ENCODE measurements around the gene TSHZ2.

The TSHZ2 gene

GRCh38 chr20:53064935-53065334, 92.8 kb downstream of the TSHZ2 start:
- DNase-seq (ENCODE audit: low spot score), result no peak

GRCh38 chr20:53068241-53068640, 96.1 kb downstream of the TSHZ2 start:
- DNase-seq (ENCODE audit: low spot score), result no peak

- no peak for DNase-seq (ENCODE audit: low spot score)
Observed at GRCh38 chr20:53069132-53069531, 97.0 kb downstream of the TSHZ2 start.

- no peak for DNase-seq (ENCODE audit: low spot score)
Observed at GRCh38 chr20:53070224-53070623, 98.1 kb downstream of the TSHZ2 start.

GRCh38 chr20:53070706-53071392, 98.7 kb downstream of the TSHZ2 start:
- no peak for DNase-seq (ENCODE audit: low spot score)

GRCh38 chr20:53071833-53072232, 99.7 kb downstream of the TSHZ2 start:
- no peak for DNase-seq (ENCODE audit: low spot score)

GRCh38 chr20:53072923-53073579, 100.9 kb downstream of the TSHZ2 start:
- DNase-seq (ENCODE audit: low spot score), result no peak

- no peak for DNase-seq (ENCODE audit: low spot score)
Observed at GRCh38 chr20:53073636-53074415, 101.7 kb downstream of the TSHZ2 start.

- no peak for DNase-seq (ENCODE audit: low spot score)
Observed at GRCh38 chr20:53074811-53075314, 102.7 kb downstream of the TSHZ2 start.

- DNase-seq (ENCODE audit: low spot score), result no peak
Observed at GRCh38 chr20:53076668-53077067, 104.5 kb downstream of the TSHZ2 start.

GRCh38 chr20:53077373-53078205, 105.4 kb downstream of the TSHZ2 start:
- DNase-seq (ENCODE audit: low spot score), result no peak

- no peak for DNase-seq (ENCODE audit: low spot score)
Observed at GRCh38 chr20:53078761-53079160, 106.6 kb downstream of the TSHZ2 start.

- no peak for DNase-seq (ENCODE audit: low spot score)
Observed at GRCh38 chr20:53079261-53079691, 107.1 kb downstream of the TSHZ2 start.

GRCh38 chr20:53079828-53080686, 107.9 kb downstream of the TSHZ2 start:
- no peak for DNase-seq (ENCODE audit: low spot score)

- no peak for DNase-seq (ENCODE audit: low spot score)
Observed at GRCh38 chr20:53080687-53080962, 108.5 kb downstream of the TSHZ2 start.

GRCh38 chr20:53080969-53081871, 109.1 kb downstream of the TSHZ2 start:
- DNase-seq (ENCODE audit: low spot score), result peak; percentile 6

GRCh38 chr20:53081916-53082863, 110.0 kb downstream of the TSHZ2 start:
- no peak for DNase-seq (ENCODE audit: low spot score)

GRCh38 chr20:53083411-53083810, 111.3 kb downstream of the TSHZ2 start:
- no peak for DNase-seq (ENCODE audit: low spot score)
